H4 (cell line): Measurements from ENCODE around the gene TDRD9. TPM values are rescaled to one million over a fixed set of nuclear protein-coding genes. Genes with fewer than 3 reads are reported as not detected.

Experiments
- DNase-seq: peaks from one replicate; pipeline ENCODE4 v3.0.0-alpha.2; 2015; ENCODE audit warnings: low spot score
- total RNA-seq: library from RNA; depleted of rRNA; stranded (reverse); fragments of >200 nt; shearing (Covaris generic); gene quantifications from 2 replicates; pipeline ENCODE4 v1.2.3, GENCODE V29; 2014

Gene TDRD9
- total RNA-seq, 1 experiment from 2014 or later, result not detected

DNA sequence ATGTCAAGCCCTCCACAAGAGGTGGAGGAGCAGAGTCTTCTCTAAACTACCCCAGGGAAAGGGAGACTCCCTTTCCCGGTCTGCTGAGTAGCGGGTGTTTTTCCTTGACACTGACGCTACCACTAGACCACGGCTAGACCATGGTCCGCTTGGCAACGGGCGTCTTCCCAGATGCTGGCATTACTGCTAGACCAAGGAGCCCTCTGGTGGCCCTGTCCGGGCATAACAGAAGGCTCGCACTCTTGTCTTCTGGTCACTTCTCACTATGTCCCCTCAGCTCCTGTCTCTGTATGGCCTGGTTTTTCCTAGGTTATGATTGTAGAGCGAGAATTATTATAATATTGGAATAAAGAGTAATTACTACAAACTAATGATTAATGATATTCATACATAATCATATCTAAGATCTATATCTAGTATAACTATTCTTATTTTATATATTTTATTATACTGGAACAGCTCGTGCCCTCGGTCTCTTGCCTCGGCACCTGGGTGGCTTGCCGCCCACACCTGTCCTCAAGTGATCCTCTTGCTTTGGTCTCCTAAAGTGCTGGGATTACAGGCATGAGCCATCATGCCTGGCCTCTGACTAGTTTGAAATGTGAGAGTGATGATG is 52.5 kb downstream of the TDRD9 start:
- peak; percentile 20 for DNase-seq

DNA sequence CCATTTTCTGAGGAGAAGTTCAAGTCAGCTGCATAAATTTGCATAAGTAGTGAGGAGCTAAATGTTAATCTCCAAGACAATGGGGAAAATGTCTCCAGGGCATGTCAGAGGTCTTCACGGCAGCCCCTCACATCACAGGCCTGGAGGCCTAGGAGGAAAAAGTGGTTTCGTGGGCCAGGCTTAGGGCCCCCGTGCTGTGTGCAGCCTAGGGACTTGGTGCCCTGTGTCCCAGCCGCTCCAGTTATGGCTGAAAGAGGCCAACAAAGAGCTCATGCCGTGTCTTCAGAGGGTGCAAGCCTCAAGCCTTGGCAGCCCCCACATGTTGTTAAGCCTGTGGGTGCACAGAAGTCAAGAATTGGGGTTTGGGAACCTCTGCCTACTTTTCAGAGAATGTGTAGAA is 55.9 kb downstream of the TDRD9 start:
- no peak for DNase-seq

DNA sequence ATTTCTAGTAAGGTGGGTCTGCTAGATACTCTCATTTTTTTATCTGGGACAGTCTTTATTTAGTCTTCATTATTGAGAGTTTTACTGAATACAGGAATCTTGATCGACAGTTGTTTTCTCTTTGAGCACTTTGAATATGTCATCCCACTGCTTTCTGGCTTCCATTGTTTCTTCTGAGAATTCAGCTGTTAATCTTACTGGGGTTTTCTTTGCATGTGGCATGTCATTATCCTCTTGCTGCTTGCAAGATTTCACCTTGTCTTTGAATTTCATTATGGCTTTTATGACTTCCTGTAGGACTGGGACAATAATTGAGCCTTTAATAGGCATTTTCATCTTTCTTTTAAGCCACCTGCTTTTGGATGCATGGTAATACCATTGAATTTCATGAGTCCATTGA is 60.8 kb downstream of the TDRD9 start:
- DNase-seq, result no peak

DNA sequence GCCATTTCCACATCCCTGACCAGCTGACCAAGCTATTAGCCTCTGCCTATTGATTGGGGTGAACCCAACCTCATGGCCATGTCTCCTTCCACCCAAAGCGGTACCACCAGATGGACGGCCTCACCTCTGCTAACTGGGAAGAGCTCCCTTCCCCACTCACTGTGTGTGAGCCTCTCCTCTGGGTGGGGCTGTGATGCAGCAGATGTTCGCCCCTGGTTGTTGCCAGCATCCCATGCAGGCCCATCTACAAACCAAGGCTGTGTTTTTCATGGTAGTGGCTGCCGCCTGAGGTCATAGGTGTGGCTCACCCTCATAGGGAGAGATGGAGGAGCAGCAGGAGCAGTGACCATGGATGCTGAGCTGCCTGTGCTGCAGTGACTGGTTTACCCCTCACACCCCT is 61.7 kb downstream of the TDRD9 start:
- no peak for DNase-seq

DNA sequence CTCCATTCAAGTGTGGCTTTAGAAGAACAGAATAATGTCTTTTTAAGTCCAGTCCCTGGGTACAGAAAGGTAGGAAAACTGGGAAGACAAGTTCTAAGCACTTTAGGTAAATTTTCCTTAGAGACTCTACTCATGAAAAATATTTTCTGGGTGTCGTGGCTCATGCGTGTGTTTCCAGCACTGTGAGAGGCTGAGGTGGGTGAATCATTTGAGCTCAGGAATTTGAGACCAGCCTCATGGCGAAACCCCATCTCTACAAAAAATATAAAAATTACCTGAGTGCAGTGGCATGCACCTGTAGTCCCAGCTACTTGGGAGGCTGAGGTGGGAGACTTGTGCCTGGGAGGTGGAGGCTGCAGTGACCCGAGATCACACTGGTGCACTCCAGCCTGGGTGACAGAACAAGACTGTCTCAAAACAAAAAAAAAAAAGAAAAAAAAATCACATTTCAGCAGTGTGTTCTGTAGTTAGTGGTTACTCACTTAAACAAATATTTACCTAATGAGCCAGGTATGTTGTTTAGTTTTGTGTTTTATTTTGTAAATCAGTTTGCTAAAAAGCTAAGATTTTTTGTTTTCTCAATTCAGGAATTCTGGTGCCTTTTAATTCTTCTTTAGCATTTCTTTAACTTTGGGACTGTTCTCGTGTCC is 66.4 kb downstream of the TDRD9 start:
- no peak for DNase-seq

DNA sequence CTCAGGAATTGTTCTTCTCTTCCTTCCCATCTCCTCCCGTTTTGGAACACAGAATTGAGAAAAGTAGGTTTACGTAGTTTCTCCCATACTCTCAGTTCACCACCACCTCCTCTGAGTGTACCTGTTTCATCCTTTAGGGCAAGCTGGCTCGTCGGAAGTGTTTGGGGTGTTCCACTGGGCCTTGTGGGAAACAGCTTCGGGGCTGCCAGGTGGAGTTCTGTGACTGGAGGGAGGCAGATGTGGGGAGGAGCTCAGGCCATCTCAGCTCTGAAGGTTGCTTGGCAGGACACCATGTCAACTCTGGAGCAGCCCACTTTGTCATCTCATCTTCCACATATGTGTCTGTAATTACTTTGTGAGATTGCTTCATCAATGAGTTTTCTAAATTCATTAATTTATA is 67.6 kb downstream of the TDRD9 start:
- DNase-seq, result no peak

DNA sequence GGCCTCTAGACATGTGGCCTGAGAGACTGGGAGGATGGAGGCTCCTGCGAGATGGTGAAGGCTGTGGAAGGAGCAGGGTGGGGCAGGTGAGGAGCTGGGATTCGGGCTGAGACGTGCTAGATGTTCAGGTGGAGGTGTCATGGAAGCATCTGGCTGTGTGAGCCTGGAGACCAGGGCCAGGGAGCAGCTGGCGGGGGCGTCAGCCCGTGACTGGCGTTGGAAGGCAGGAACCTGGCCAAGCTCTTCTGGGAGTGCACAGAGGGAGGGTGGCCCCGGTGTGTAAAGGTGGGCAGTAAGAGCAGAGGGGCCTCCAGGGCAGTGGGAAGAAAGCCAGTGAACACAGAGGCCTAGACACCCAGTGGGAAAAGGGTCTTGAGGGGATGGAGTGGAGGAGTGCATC is 69.1 kb downstream of the TDRD9 start:
- no peak for DNase-seq

DNA sequence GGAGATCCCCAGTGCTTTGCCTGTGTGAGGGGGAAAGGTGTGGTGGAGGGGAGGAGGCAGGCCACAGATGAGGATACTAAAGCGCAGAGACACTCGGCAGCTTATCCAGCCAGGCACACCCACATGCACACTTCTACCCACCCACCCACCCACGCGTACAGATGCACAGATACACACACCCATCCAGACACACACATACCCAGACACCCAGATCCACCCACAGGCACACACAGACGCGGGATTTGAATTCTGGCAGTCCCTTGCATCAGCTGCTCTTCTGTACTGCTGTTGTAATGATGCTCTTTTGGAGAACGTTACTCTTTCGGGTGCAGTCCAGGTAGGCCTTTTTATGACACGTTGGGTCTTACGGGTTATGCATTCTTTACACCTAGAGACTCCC is 69.8 kb downstream of the TDRD9 start:
- DNase-seq, result no peak

DNA sequence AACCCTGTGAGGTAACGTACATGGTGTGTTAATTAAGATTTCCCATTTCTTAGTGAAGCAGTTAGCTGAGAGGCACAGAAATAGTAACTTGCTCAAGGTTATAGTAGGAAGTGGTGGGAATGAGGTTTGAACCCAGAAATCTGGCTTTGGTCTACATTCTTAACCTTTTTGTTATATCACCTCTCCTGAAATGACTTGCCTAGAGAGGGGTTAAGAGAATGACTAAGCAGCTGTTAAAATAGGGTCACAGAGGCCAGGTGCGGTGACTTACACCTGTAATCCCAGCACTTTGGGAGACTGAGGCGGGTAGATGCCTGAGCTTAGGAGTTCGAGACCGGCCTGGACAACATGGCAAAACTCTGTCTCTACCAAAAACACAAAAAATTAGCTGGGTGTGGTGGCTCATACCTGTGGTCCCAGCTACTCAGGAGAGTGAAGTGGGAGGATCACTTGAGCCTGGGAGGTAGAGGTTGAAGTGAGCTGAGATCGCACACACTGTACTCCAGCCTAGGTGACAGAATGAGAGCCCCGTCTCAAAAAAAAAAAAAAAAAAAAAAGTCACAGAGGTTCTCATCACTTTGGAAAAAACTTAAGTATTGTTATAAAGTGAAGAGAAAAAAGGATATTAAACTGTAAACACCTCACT is 71.7 kb downstream of the TDRD9 start:
- DNase-seq, result no peak

DNA sequence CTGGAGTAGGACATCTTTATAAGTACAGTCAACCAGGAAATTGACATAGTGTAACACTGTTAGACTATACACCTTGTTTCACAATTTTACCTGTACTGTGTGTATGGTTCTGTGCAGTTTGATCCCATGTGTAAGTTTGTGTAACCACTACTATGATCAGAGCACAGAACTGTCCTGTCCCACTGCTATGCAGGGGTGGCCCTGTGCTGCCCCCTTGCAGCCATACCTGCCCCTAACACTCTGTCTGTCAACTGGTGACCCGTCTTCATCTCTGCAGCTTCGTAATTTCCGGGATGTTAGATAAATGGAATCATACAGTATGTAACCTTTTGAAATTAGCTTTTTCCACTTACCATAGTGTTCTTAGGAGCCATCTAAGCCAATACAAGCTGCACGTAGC is 72.7 kb downstream of the TDRD9 start:
- no peak for DNase-seq

DNA sequence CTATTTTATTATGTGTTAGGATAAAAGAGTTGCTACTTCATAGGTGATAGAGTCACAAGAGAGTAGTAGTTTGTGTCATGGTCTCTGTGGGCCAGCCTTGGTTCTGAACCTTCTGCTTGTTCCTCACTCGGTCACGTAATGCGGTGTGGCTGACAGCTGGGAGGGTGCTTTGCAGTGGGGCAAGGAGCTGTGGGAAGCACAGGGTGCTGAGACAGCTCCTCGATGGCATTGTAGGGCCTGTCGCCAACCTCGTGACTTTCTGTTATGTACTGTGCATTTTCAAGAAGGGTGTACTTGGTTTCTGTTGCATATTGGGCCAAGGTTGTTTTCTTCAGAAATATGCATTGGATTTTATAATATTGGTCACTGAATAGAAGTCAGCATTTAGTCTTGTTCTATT is 75.4 kb downstream of the TDRD9 start:
- DNase-seq, result no peak

DNA sequence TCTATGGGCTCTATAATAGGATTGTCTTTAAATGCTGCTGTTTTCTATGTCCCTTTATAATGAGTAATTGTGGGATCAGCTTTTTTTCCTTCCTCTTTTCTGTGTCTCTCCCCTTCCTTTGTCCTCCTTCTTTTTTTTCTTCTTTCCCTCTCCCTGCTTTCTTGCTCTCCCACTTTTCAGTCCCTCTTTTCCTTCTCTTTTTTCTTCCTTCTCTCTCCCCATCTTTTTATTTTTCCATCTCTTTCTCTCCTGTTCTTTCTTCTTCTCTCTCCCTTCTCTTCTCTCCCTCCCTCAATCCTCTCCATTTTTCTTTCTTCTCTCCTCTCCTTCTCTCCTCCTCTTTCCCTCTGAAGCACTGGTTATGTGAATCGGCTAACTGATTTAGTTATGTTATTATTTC is 76.6 kb downstream of the TDRD9 start:
- DNase-seq, result no peak

DNA sequence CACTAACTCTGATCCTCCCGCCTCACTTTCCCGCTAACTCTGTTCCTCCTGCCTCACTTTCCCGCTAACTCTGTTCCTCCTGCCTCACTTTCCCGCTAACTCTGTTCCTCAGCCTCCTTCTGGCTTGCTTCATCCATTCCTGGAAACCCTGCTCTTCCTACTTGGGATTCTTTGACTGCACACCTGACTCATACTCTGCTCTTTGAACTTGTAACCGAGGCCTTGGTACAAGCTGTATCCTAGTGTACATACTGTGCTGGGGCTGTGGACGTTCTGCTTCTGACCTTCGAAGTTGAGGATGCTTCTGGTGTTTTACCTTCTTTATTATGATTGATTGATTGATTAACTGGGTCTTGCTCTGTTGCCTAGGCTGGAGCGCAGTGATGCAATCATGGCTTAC is 77.2 kb downstream of the TDRD9 start:
- DNase-seq, result no peak

DNA sequence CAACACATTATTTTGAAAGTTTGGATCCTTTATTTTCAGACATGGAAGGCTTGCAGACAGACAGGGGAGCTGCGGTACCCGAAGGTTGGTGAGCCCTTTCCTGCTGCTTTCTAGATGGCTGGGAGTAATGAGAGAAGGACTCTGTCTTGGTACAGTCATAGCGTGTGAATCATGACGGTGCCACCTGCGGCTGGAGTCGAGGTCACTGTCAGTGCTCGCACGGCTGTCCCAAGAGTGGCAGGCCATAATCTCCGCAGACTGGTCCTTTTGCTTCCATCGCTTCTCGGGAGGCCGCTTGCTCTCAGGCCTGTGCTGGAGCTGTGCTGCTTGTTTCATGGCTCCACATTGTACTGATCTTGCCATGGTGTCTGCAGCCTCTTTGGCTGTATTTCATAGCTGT is 78.9 kb downstream of the TDRD9 start:
- no peak for DNase-seq

DNA sequence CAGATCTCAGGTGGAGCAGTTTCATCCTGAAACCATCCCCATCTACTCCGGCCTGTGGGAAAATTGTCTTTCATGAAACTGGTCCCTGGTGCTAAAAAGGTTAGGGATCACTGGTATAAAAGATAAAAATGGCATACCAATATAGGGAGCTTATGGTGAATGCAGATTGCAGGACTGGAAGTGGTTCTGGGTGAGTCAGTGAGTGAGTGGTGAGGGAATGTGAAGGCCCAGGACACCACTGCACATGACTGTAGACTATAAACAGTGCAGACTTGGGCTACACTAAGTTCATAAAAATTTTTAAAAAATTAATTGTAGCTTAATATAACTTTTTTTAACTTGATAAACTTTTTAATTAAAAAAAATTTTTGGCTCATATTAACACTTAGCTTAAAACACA is 81.0 kb downstream of the TDRD9 start:
- no peak for DNase-seq

DNA sequence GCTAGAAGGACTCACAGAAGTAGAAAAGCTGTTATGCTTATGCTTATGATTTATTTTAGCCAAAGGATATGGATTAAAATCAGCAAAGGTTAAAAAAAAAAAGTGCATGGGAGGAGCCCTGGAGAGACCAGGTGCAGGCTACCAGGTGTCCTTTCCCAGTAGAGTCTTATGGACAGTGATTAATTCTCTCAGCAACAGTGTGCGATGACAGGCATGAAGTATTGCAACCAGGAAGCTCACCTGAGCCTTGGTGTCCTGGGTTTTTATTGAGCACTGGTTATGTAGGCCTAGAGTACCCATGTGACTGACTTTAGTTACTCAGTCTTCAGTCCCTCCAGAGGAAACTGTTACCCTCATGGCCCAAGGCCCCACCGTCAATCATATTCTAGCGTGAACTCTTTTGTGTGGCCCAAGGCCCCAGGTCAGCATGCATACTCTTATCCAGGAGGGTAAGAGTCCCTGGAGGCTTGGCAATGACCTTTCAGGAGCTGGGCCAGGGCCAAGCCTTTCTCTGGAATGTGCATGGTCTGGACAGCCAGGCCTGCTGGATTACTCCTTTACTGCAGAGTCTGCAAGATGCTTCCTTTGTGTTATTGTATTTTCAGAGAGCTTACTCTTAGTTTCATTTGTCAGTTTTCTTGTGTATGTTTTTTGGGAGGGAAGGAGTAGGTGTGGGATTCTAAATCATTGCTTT is 83.7 kb downstream of the TDRD9 start:
- DNase-seq, result no peak

DNA sequence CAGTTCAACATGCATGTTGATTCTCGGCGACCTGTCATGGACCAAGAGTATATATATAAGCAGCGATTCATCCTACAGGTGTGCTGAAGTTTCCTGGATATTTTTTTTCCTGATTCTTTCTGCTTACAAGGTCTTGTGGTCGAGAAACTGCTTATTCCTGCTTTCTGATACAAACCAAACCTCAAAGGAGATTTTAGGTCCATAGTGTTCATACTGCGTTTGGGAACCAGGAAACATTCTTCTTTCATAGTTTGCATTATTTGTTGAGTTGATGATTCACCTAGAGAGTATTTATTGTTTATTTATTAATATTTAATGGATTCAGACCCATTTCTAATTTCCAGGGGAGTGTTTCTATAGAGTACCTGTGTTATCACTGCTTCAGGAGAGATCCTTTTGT is 86.5 kb downstream of the TDRD9 start:
- no peak for DNase-seq

DNA sequence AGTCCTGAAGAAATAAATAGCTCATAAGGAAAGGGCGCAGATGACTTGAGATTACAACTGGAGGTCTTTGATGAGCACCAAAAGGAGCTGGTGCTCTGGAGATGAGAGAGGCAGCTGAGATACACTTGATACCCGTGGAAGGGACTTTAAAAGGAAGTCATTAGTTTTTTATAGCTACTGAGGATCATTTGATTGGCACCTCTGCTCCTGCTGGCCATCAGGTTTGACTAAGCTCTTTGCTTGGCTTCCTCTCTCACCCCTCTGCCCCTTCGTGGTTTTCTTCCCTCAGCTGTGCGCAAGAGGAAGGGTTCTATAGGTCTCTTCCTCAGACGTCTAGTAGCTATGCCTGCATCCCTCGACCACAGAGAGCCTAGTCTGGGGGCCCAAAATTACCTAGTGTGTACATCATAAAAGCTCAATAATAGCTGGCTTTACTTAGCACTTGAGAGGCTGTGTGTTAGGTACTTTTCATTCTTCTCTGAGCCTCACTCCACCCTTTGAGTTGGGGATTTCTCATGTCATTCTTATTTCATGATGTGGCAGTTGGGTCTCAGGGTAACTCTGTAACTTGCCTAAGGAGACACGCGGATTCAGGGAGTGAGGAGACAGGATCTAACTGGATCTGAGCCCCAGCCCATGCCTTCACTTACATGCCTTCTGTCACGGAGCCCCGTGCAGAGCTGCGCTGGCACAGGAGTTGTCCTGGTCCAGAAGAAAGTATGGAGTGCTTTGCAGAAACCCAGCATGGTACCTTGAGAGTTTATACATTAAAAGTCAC is 88.8 kb downstream of the TDRD9 start:
- no peak for DNase-seq

DNA sequence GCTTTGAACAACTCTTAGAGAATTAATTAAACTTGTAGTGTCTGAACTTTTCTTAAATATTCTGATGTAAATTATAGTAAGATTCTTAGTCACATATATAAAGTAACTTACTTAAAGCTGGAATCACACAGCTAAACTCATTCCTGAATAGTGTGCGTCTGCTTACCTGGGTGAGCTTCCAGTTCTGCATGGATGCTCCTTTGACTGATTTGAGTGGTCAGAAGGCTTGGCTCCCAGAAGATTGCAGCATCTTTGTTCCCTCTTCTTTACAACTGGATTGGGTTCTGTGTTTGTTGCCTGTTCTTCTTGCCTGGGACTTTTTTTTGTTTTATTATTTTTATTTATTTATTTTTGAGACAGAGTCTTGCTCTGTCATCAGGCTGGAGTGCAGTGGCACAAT is 90.8 kb downstream of the TDRD9 start:
- no peak for DNase-seq

DNA sequence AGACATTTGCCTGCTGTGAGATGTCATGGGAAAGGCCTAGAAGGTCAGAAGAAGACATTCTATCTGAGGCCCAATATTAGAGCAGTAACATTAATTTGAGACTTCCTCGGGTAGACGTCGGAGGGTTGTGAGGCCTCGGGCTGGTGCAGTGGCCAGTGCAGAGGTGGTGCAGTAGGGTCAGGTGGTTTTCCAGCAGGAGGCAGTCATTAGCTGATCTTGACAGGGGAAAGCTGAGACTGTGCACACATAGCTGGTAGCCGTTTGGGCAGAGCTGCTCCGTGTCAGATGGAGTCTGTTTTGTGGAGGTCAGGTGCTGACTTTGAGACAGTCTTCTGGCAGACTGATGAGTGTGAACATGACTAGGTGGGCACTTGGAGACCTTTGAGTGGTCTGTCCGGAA is 91.5 kb downstream of the TDRD9 start:
- no peak for DNase-seq

DNA sequence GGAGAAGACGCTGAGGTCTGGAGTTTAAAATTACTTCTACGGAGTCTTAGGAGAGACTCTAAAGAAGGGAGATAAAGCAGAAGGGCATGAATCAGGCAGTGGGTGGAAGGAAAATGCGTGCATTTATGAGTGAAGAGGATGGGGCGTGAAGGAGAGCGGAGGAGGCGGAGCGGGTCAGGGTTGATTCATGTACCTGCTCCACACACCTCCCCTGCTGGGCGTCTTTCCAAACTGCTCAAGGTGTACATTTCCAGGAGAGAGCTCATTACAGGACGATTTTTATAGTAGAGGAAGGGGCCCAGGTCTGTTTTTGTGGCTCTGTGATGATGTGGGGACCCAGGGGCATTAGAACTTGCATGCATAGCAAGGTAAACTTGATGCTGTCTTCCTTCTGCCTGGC is 92.2 kb downstream of the TDRD9 start:
- DNase-seq, result no peak
